Adipose tissue (tissue), 3 donors: Measurements from ENCODE around the gene MRPS23. TPM values are rescaled to one million over a fixed set of nuclear protein-coding genes. Genes with fewer than 3 reads are reported as not detected.

Source experiments
- H3K27ac ChIP-seq: one replicate; pipeline ENCODE4 v1.5.1; 2013; ENCODE audit warnings: low read depth, low read length
- WGBS, 3 donors: extraction: QIAGEN DNeasy Blood & Tissue Kit; methylation state at CpG; one replicate each; pipeline ENCODE4 v1.1.7; 2013; 5-methylcytosine and 5-hydroxymethylcytosine counted together
- polyA plus RNA-seq, 3 donors: library from polyadenylated mRNA; stranded (reverse); fragments of 200-250 nt; gene quantifications; one replicate each; pipeline ENCODE4 v1.2.3, GENCODE V29; 2013
- donor health status: healthy with polysubstance abuse.
- donor health status: Bipolar disorder and iron deficiency.
- donor health status: healthy.

MRPS23 gene
- polyA plus RNA-seq, 3 donors, result 20.9 to 36.6 (median 25.7) TPM

DNA sequence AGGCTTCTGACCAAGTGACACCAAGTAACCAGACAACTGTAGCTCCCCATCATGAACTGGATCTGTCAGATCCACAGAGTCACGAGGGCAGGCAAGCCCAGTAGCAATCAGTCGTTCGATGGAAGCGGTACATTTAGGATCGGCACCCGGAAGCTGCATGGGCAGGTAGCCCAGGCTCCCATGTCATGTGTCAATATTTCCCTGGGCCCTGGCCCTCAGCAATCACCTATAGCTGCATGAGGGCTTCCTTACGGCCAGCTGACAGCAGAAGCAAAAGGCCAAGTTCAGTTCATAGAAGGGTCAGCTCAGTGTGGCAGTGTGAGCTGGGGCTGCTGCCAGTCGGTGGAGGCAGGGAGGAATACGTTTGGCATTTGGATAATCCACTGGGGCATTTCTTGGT lies 31.8 kb downstream of the MRPS23 start:
- no peak overlapping the region for H3K27ac ChIP-seq
- 75 to 85% (median 78%) methylated on average over 9 of the region's 9 CpGs for WGBS, 3 donors

GRCh38 chr17:57817299-57817698 lies 32.5 kb downstream of the MRPS23 start:
- no peak overlapping the region for H3K27ac ChIP-seq
- WGBS, 3 donors, result 83 to 90% (median 86%) methylated on average over 4 of the region's 4 CpGs

- no peak overlapping the region for H3K27ac ChIP-seq
- 79 to 95% (median 94%) methylated on average over 1 of the region's 1 CpG for WGBS, 3 donors
Observed at GRCh38 chr17:57814421-57814820, 35.4 kb downstream of the MRPS23 start.

GRCh38 chr17:57811638-57812280 lies 38.1 kb downstream of the MRPS23 start:
- WGBS, 3 donors, result 41 to 68% (median 48%) methylated on average over 8 of the region's 8 CpGs
- H3K27ac ChIP-seq, result no peak overlapping the region

GRCh38 chr17:57810721-57811637 lies 38.9 kb downstream of the MRPS23 start:
- H3K27ac ChIP-seq, result no peak overlapping the region
- 4 to 26% (median 9%) methylated on average over 31 of the region's 31 CpGs for WGBS, 3 donors

DNA sequence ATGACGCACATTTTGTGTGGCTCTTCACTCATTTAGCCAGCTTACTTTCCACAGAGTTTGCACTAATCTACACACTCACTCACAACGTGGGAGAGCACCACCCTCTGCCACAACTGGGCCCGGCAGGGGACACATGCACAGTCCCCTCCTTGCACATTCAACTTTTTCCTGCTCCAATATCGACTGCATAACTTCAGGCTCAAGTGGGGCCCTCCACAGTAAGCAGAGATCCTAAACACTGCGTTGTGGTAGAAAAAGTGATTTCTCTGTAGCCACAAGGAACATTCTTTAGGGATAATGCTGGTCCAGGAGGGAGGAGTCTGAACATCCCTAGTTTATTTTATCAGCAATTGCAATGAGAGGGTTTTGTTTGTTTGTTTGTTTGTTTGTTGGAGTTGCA lies 40.0 kb downstream of the MRPS23 start:
- 78 to 80% (median 79%) methylated on average over 5 of the region's 5 CpGs for WGBS, 3 donors
- H3K27ac ChIP-seq, result no peak overlapping the region

DNA sequence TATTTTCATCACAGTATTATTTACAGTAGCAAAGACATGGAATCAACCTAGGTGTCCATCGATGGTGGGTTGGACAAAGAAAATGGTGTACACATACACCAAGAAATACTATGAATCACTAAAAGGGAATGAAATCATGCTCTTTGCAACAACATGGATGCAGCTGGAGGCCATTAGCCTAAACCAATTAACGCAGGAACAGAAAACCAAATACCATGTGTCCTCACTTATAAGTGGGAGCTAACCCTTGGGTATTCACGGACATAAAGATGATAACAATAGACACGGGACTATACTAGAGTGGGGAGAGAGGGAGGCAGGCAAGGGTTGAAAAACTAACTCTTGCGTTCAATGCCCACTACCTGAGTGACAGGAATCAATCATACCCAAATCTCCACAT lies 41.0 kb downstream of the MRPS23 start:
- 86 to 88% (median 87%) methylated on average over 5 of the region's 5 CpGs for WGBS, 3 donors
- no peak overlapping the region for H3K27ac ChIP-seq

DNA sequence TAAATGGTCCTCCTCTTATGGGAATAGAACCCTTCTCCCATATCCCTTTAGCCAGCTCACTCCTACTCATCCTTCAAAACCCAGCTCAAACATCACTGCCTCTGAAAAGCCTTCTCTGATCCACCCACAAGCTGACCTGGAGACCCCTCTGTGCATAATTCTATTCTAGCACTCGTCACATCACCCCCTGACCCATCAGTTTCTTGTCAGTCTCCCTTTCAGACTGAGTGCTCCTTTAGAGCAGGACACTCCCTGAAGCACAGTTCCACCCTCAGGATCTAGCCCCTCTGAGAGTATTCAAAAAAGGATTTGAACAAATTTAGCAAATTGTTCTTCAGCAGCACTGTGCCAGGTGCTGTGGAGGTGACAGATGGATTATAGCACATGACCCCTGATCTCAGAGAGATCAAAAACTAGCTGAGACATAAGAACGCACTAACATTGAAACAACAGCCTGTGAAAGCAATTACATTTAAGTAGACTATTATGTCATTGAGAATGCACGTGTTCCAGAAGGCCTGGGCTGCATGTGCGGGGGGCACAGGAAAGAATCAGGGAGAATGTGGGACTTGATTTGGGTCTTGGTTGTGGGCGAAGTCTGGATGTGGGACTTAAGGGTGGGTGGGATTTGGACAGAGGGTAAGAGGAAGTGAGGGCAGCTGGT lies 43.5 kb downstream of the MRPS23 start:
- H3K27ac ChIP-seq, result no peak overlapping the region
- WGBS, 3 donors, result 53 to 63% (median 57%) methylated on average over 5 of the region's 5 CpGs

DNA sequence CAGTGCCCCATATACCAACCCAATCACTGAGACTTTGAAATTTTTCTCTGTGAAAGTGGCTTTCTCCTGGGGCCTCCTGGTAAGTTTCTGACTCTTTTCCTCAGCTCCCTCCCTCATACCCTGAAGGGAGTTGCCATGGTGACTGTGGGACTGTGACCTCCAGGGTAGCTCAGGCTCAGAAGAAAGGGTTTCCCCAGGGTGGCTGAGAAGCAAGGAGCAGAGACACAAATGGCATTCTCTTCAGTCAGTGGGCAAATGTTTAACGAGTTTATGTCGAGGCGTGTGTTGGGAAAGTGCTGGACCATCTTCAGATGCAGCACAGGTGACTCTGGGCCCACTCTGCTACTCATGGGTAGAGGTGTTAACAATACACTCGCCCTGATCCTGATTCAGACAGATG lies 46.8 kb downstream of the MRPS23 start:
- no peak overlapping the region for H3K27ac ChIP-seq
- 25 to 67% (median 53%) methylated on average over 4 of the region's 4 CpGs for WGBS, 3 donors

DNA sequence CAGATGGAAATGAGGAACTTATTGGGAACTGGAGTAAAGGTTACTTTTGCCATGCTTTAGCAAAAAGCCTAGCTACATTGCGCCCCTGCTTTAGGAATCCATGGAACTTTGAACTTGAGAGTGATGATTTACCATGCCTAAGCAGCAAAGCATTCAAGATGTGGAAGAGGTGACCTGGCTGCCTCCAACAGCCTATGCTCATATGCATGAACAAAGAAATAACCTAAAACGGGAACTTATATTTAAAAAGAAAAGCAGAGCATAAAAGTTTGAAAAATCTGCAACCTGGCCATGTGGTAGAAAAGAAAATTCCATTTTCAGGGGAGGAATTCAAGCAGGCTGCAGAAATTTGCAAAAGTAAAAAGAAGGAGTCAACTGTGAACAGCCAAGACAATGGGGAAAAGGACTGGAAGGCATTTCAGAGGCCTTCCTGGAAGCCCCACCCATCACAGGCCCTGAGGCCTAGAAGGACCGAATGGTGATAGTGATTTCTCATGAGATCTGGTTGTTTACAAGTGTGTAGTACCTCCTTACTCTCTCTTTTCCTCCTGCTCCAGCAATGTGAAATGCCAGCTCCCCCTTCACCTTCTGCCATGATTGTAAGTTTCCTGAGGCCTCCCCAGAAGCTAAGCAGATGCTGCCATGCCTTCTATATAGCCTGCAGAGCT lies 48.7 kb downstream of the MRPS23 start:
- 80 to 96% (median 92%) methylated on average over 3 of the region's 3 CpGs for WGBS, 3 donors
- H3K27ac ChIP-seq, result no peak overlapping the region

DNA sequence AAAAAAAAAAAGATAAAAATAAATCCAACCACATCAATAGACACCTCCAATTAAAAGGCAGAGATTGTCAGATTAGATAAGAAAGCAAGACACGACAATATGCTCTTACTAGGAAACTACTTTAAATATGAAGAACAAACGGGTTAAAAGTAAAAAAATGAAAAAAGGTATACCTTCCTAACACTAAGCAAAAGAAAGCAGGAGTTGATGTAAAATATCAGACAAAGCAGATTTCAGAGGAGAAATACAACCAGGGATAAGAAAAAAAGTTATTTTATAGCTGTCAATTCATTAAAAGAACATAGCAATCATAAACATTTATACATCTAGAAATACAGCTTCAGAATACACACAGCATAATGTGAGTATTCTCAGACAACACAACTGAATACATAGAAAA lies 55.0 kb downstream of the MRPS23 start:
- H3K27ac ChIP-seq, result no peak overlapping the region
- WGBS, 3 donors, result 63 to 71% (median 69%) methylated on average over 2 of the region's 2 CpGs

DNA sequence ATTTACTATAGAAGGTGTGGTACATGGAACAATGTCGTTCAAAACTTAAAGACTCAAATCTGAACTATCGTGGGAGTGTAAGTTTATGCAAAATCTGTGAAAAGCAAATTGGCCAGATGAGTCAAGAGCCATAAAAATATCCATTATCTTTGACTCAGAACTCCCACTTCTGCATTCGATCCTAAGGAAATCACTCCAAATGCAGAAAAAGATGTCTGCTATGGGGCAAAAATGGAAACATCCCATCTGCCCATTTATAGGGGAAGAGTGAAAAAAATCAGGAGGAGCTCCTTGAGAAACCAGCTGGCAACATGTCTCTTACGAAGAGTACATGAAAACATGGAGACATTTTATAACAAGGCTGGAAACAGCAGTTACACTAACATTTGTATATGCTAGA lies 61.1 kb downstream of the MRPS23 start:
- WGBS, 3 donors, result 58 to 71% (median 67%) methylated on average over 4 of the region's 4 CpGs
- no peak overlapping the region for H3K27ac ChIP-seq

DNA sequence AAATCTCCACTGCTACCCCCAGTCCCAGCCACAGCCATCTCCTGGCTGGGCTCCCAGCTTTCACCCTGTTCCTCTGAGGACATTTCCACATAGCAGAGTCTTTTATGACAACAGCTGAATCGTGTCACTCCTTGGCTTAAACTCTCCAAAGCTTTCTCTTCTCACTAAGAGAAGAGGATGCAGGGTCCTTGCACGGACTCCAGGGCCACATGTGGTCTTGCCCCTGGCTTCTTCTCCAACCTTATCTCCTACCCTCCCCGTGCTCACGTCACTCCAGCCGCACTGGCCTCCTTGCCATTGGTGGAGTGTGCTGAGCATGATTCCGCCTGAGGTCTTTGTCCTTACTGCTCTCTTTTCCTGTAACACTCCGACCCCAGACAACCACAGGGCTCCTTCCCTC lies 64.8 kb downstream of the MRPS23 start:
- no peak overlapping the region for H3K27ac ChIP-seq
- 55 to 69% (median 67%) methylated on average over 7 of the region's 7 CpGs for WGBS, 3 donors

Other genes with a start within 250 kb of the MRPS23 start
- gene CCDC182, start 104.7 kb downstream of the MRPS23 start, polyA plus RNA-seq, result not detected
- gene CUEDC1, start 105.4 kb upstream of the MRPS23 start, polyA plus RNA-seq, result 10 to 100 TPM; 14.6 to 46.2 (median 23.0) TPM
- 10 to 100 TPM; 18.2 to 23.9 (median 20.8) TPM for gene VEZF1, start 138.2 kb upstream of the MRPS23 start, polyA plus RNA-seq
- 100 to 1,000 TPM in 2 of 3 donors, 10 to 100 TPM in 1; 43.4 to 130 (median 111) TPM for gene SRSF1, start 157.2 kb upstream of the MRPS23 start, polyA plus RNA-seq
- 10 to 100 TPM; 11.1 to 39.3 (median 16.7) TPM for gene DYNLL2, start 233.4 kb upstream of the MRPS23 start, polyA plus RNA-seq